Spleen (tissue), 11 donors: ENCODE data around the gene TANC1. TPM values are rescaled to one million over a fixed set of nuclear protein-coding genes. Genes with fewer than 3 reads are reported as not detected.
A peak's percentile ranks its signal among the peaks of the same experiment; 100 is the strongest.

Experiments used
- DNase-seq: peaks from one replicate; pipeline ENCODE4 v3.0.0-alpha.2; 2020
- H3K27ac ChIP-seq, 8 donors: fragments of 200-600 bp; sonication (generic) in 7 of 8; 1 replicate in 4 of 8; 2 replicates in 4 of 8; pipeline versions ENCODE4 v1.5.0 to v1.8.0; 2016 to 2021; ENCODE audit warnings: inconsistent platforms in 4 of 8, mild to moderate bottlenecking in 4 of 8, moderate library complexity in 1 of 8
- H3K27me3 ChIP-seq, 7 donors: fragments of 200-600 bp; sonication (generic) in 6 of 7; replicated peaks in 1 of 7; 1 replicate in 4 of 7; 2 replicates in 3 of 7; pipeline versions ENCODE4 v1.5.0 to v1.8.0; 2016 to 2021; ENCODE audit warnings: inconsistent platforms in 3 of 7, mild to moderate bottlenecking in 1 of 7
- H3K36me3 ChIP-seq, 6 donors: fragments of 200-600 bp; sonication (generic) in 5 of 6; 1 replicate in 4 of 6; 2 replicates in 2 of 6; pipeline versions ENCODE4 v1.5.0 to v1.8.0; 2016 to 2021; ENCODE audit warnings: inconsistent platforms in 2 of 6
- H3K4me1 ChIP-seq, 6 donors: fragments of 200-600 bp; sonication (generic) in 5 of 6; 1 replicate in 3 of 6; 2 replicates in 3 of 6; pipeline versions ENCODE4 v1.5.0 to v1.8.0; 2016 to 2021; ENCODE audit warnings: inconsistent platforms in 3 of 6
- H3K4me3 ChIP-seq, 8 donors: fragments of 200-600 bp; sonication (generic) in 7 of 8; 1 replicate in 4 of 8; 2 replicates in 4 of 8; pipeline versions ENCODE4 v1.5.0 to v1.8.0; 2016 to 2021; ENCODE audit warnings: inconsistent platforms in 4 of 8, mild to moderate bottlenecking in 4 of 8, moderate library complexity in 2 of 8
- H3K9me3 ChIP-seq, 8 donors: fragments of 200-600 bp; sonication (generic) in 7 of 8; 1 replicate in 4 of 8; 2 replicates in 4 of 8; pipeline versions ENCODE4 v1.5.0 to v1.8.0; 2016 to 2021; ENCODE audit warnings: inconsistent platforms in 4 of 8
- POLR2A ChIP-seq, 3 donors: fragments of 450-650 bp; IDR thresholded peaks; one replicate each; pipeline ENCODE4 v1.5.1; 2017; ENCODE audit warnings: antibody characterized with exemption in 3 of 3, mild to moderate bottlenecking in 1 of 3
- POLR2AphosphoS5 ChIP-seq, 3 donors: sonication (generic); formaldehyde crosslinking; IDR thresholded peaks; one replicate each; pipeline ENCODE4 v1.5.1; 2017; ENCODE audit warnings: antibody characterized with exemption in 3 of 3
- WGBS, 5 donors: extraction: QIAGEN DNeasy Blood & Tissue Kit in 3 of 5; methylation state at CpG; one replicate each; pipeline versions ENCODE4 v1.1.5 to v1.1.7; 2013 to 2018; 5-methylcytosine and 5-hydroxymethylcytosine counted together
- intact Hi-C: fragments of 100-400 bp; cut with DNase I; formaldehyde crosslinking; loops from one replicate; pipeline ENCODE4 v1.15.0; 2023; ENCODE audit warnings: low total_unique reads
- polyA plus RNA-seq, 3 donors: library from polyadenylated mRNA; stranded (reverse); fragments of 200-250 nt; gene quantifications; one replicate each; pipeline ENCODE4 v1.2.1, GENCODE V29; 2013
- total RNA-seq, 7 donors: library from RNA; depleted of rRNA in 3 of 7; stranded (reverse); fragments of >200 nt in 3 of 7; fragmentation: NEBNext Ultra II Directional in 4 of 7; extraction: Animal tissue kit (Norgen Biotek cat#: 25700) in 4 of 7; gene quantifications; one replicate each; pipeline versions ENCODE4 v1.1.0 to v1.2.1, GENCODE V29; 2016 to 2021
- TF ChIP-seq, protein P1 (sequence below), 11 experiments: fragments of 200-600 bp in 7 of 11; fragments of 450-650 bp in 4 of 11; sonication (generic) in 4 of 11; IDR thresholded peaks in 8 of 11; conservative IDR thresholded peaks in 3 of 11; 1 replicate in 7 of 11; 2 replicates in 4 of 11; pipeline versions ENCODE4 v1.4.0 to v1.8.0; 2016 to 2021; ENCODE audit warnings: antibody characterized with exemption in 11 of 11, inconsistent platforms in 4 of 11, mild to moderate bottlenecking in 1 of 11
- donor health status: healthy with polysubstance abuse.
- donor health status: DM: no; HTN: no; CAD: no; lungs with moderate emphysema.
- donor health status: DM: no; HTN: no; CAD: no.
- donor health status: Bipolar disorder and iron deficiency.
- donor health status: healthy.
- donor health status: DM: no; HTN: no; CAD: no.
- donor health status: DM: yes; HTN: yes; CAD: no.

Gene TANC1
- total and polyA plus RNA-seq, 10 donors = 3.1 to 28.2 (median 21.7) TPM

DNA sequence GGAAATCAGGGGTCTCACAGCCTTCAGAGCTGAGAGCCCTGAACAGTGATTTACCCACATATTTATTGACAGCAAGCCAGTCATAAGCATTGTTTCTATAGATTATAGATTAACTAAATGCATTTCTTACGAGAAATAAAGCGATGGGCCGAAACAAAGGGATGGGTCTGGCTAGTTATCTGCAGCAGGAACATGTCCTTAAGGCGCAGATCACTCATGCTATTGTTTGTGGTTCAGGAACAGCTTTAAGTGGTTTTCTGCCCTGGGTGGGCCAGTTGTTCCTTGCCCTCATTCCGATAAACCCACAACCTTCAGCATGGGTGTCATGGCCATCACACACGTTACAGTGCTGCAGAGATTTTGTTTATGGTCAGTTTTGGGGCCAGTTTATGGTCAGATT lies 36.4 kb downstream of the TANC1 start:
- DNase-seq = no peak
- no peaks in the 10 kb centered on the region for H3K4me1 ChIP-seq
- H3K36me3 ChIP-seq = peaks cover 0 to 10% (median 0%) of the 10 kb centered on the region in 6 donors
- no peak overlapping the region for H3K27ac ChIP-seq
- H3K4me3 ChIP-seq = no peak overlapping the region
- intact Hi-C loops = no loop called here
- H3K9me3 ChIP-seq = peaks cover 0 to 11% (median 6%) of the 10 kb centered on the region in 8 donors
- 86 to 95% (median 91%) methylated on average over 6 of the region's 6 CpGs for WGBS, 5 donors
- no peaks in the 10 kb centered on the region for H3K27me3 ChIP-seq
- TF ChIP-seq POLR2AphosphoS5 (IDR thresholded peaks at IDR 0.05) = no peak
- no peak for TF ChIP-seq POLR2A (IDR thresholded peaks at IDR 0.05)
- TF ChIP-seq, protein P1, sequence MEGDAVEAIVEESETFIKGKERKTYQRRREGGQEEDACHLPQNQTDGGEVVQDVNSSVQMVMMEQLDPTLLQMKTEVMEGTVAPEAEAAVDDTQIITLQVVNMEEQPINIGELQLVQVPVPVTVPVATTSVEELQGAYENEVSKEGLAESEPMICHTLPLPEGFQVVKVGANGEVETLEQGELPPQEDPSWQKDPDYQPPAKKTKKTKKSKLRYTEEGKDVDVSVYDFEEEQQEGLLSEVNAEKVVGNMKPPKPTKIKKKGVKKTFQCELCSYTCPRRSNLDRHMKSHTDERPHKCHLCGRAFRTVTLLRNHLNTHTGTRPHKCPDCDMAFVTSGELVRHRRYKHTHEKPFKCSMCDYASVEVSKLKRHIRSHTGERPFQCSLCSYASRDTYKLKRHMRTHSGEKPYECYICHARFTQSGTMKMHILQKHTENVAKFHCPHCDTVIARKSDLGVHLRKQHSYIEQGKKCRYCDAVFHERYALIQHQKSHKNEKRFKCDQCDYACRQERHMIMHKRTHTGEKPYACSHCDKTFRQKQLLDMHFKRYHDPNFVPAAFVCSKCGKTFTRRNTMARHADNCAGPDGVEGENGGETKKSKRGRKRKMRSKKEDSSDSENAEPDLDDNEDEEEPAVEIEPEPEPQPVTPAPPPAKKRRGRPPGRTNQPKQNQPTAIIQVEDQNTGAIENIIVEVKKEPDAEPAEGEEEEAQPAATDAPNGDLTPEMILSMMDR (IDR thresholded peaks at IDR 0.05 in 8 of 11, conservative IDR thresholded peaks at IDR 0.05 in 3 of 11) = no peak

DNA sequence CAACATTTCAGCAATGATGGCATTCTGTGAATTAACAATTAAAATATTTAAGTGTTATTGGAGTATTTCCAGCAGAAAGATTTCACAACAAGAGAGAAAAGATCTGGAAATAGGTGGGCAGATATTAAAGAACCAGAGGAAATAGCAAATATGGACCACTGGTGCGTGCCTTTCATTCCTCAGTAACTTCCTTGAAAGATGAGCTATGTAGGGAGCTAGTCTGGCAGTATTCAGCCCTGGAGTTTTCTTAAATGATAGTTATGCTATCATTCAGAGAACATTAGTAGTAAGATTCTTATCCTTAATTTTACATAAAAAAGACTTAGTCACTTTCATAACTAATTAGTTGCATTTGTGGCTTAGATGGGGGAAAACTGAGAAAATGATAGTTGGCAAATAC lies 41.5 kb downstream of the TANC1 start:
- 76 to 87% (median 86%) methylated on average over 1 of the region's 1 CpG for WGBS, 5 donors
- no peak for DNase-seq
- no peak overlapping the region for H3K27ac ChIP-seq
- peaks cover 0 to 15% (median 9%) of the 10 kb centered on the region in 8 donors for H3K9me3 ChIP-seq
- intact Hi-C loops = no loop called here
- H3K36me3 ChIP-seq = no peaks in the 10 kb centered on the region
- peaks cover 0 to 11% (median 0%) of the 10 kb centered on the region in 6 donors for H3K4me1 ChIP-seq
- no peak overlapping the region for H3K4me3 ChIP-seq
- TF ChIP-seq POLR2A (IDR thresholded peaks at IDR 0.05) = no peak
- TF ChIP-seq, protein P1 (IDR thresholded peaks at IDR 0.05 in 8 of 11, conservative IDR thresholded peaks at IDR 0.05 in 3 of 11) = no peak
- no peak for TF ChIP-seq POLR2AphosphoS5 (IDR thresholded peaks at IDR 0.05)
- no peaks in the 10 kb centered on the region for H3K27me3 ChIP-seq

GRCh38 chr2:159010340-159010739 lies 41.9 kb downstream of the TANC1 start:
- H3K4me3 ChIP-seq = no peak overlapping the region
- no peak overlapping the region for H3K27ac ChIP-seq
- peak; percentile 32 for DNase-seq
- 40 to 83% (median 73%) methylated on average over 5 of the region's 5 CpGs for WGBS, 5 donors
- peaks cover 0 to 11% (median 0%) of the 10 kb centered on the region in 6 donors for H3K4me1 ChIP-seq
- H3K9me3 ChIP-seq = peaks cover 0 to 16% (median 11%) of the 10 kb centered on the region in 8 donors
- no peaks in the 10 kb centered on the region for H3K36me3 ChIP-seq
- no peaks in the 10 kb centered on the region for H3K27me3 ChIP-seq
- intact Hi-C loops = no loop called here
- TF ChIP-seq POLR2A (IDR thresholded peaks at IDR 0.05) (no peak), POLR2AphosphoS5 (IDR thresholded peaks at IDR 0.05) (no peak)
- TF ChIP-seq, protein P1 (IDR thresholded peaks at IDR 0.05 in 8 of 11, conservative IDR thresholded peaks at IDR 0.05 in 3 of 11) = no peak

GRCh38 chr2:159010963-159011362 lies 42.5 kb downstream of the TANC1 start:
- H3K36me3 ChIP-seq = no peaks in the 10 kb centered on the region
- H3K4me1 ChIP-seq = peaks cover 0 to 11% (median 0%) of the 10 kb centered on the region in 6 donors
- H3K9me3 ChIP-seq = peaks cover 0 to 22% (median 16%) of the 10 kb centered on the region in 8 donors
- no peak overlapping the region for H3K4me3 ChIP-seq
- no peaks in the 10 kb centered on the region for H3K27me3 ChIP-seq
- no peak for TF ChIP-seq POLR2AphosphoS5 (IDR thresholded peaks at IDR 0.05)
- TF ChIP-seq, protein P1 (IDR thresholded peaks at IDR 0.05 in 8 of 11, conservative IDR thresholded peaks at IDR 0.05 in 3 of 11) = no peak
- TF ChIP-seq POLR2A (IDR thresholded peaks at IDR 0.05) = no peak
- H3K27ac ChIP-seq = no peak overlapping the region
- no peak for DNase-seq
- intact Hi-C loops = no loop called here
